Superior temporal gyrus (tissue), 1 donor: ENCODE data around the gene AFF2.
"Not testable (repeated sequence)": the region's sequence is repeated elsewhere in the genome, so short reads cannot be mapped to it uniquely, and the experiment has no call there.

Experiments
- DNase-seq: peaks from one replicate; pipeline ENCODE4 v3.0.0-alpha.2; 2016; ENCODE audit errors: extremely low spot score

Gene AFF2

DNA sequence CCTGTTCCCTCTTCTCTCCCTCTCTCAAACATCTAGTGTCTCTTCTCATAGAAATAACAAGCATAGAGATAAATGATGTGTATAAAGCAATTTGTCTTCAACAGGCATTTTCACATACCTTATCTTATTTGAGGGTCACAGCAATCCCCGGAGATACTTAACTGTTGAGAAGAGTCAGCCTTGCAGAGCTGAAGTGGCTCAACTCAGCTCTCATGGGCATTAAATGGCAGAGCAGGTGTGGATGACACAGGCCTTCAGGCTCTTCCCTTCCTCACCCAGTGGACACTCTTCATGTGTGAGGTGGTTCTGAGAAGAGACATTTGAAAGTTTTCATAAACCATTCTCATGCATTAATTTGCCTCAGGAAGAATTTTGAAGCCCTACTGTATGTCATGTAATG is 134.2 kb downstream of the AFF2 start:
- no peak for DNase-seq

- no peak for DNase-seq
Observed at GRCh38 chrX:148643460-148643859, 143.0 kb downstream of the AFF2 start.

DNA sequence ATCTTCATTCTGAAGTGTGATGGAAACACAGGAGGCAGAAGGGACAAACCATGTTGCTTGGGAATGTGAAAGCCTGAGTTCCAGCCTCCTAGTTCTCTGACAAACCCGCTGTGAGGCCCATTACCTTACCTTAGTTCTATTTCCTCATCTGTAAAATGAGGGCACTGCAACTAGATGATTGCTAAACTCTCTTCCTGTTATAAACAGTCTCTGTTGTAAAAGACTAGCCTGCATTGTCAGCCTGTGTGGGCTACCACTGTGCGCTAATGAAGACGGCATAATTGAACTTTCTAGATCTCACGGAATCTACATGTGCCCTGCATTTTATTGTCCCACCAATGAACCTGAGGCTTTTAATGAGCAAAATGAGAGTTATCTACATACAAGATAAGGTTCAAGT is 147.2 kb downstream of the AFF2 start:
- DNase-seq: no peak

- no peak for DNase-seq
Observed at GRCh38 chrX:148649145-148649795, 148.9 kb downstream of the AFF2 start.

- no peak for DNase-seq
Observed at GRCh38 chrX:148658115-148658730, 157.8 kb downstream of the AFF2 start.

DNA sequence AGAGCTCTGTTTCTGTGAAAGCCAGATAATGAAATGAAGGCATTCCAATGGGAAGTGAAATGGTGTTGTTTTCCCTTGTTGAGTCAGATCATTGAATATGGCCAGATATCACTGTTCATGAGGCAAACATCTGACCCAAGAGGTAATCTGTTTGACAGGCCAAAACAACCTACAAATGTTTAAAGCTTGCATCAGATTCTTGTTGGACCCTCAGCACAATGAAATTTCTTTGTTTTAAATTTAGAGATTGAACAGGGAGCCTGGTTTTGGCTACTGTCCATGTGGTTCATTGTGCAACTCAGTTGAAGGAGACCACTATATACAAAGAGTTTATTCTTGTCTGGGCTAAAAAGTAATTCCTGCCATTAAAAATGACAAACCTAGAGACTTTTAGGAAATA is 159.1 kb downstream of the AFF2 start:
- DNase-seq: no peak

- DNase-seq: no peak
Observed at GRCh38 chrX:148661035-148661434, 160.6 kb downstream of the AFF2 start.

GRCh38 chrX:148662014-148662413 is 161.6 kb downstream of the AFF2 start:
- no peak for DNase-seq

DNA sequence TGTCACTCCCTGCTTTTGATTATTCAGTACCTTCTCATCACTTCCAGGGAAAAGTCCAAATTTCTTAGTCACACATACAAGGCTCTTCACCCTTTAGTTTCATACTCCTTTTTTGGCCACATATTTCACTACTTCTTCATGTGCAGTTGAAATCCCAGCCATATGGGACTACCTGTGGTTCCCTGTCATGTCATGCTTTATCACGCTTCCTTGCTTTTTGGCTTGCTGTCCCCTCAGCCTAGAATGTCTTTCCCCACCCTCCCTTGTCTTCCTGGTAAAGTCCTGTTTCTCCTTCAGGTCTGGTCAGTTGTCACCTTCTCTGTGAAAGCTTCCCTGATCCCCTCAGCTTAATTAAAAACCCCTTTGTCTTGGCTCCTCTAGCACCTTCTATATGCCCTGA is 163.8 kb downstream of the AFF2 start:
- no peak for DNase-seq

- DNase-seq: no peak
Observed at GRCh38 chrX:148664995-148665394, 164.6 kb downstream of the AFF2 start.

GRCh38 chrX:148669175-148669574 is 168.8 kb downstream of the AFF2 start:
- not testable (repeated sequence) for DNase-seq

DNA sequence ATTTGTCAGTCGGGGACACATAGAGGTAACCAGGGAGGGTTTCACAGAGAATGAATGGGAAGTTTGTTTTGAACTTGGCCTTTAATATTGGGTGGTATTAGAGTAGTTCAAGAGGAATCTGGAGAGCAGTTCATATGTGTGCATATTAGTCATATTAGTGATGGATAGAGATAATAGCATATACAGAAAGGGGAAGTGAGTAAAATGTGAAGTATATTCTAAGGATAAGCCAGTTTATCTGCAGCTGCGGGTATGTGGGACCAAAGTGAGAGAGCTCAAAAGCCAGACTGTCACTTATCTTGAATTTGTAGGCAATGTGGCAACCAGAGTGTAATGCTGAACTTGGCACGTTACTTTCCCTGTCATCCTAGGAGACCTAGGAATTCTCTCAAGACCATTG is 169.9 kb downstream of the AFF2 start:
- DNase-seq: no peak

GRCh38 chrX:148672517-148672916 is 172.1 kb downstream of the AFF2 start:
- no peak for DNase-seq

DNA sequence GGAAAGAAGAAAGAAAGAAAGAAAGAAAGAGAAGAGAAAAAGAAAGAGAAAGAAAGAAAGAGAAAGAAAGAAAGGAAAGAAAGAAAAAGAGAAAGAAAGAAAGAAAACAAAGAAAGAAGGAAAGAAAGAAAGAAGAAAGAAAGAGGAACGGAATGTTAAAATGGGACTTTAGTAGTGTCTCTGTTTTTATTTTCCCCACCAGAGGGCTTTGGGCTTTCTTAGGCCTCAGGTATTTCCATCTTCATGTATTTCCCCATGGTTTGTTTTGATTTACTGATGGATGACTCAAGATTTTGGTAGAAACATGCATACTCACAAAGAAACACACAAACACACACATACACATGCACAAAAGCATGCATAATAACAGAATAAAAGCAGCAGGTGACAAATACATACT is 181.2 kb downstream of the AFF2 start:
- no peak for DNase-seq

GRCh38 chrX:148682206-148682605 is 181.8 kb downstream of the AFF2 start:
- DNase-seq: no peak

DNA sequence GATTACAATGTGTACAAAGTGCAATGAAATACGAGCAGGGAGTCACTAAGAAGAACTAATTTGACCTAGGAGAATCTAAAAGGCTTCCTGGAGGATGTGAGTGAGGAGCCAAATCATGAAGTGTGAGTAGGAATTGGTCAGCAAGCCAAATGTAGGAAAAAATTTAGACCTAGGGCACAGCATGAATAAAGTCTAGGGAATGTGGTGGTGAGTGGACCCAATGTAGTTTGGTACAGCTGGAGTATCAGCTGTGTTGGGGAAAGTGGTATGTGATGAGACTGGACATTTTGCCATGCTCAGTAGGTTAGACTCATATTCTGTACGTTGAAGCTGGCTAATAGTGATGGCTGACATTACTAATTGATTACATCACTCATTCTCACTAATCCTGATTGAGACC is 191.0 kb downstream of the AFF2 start:
- no peak for DNase-seq

DNA sequence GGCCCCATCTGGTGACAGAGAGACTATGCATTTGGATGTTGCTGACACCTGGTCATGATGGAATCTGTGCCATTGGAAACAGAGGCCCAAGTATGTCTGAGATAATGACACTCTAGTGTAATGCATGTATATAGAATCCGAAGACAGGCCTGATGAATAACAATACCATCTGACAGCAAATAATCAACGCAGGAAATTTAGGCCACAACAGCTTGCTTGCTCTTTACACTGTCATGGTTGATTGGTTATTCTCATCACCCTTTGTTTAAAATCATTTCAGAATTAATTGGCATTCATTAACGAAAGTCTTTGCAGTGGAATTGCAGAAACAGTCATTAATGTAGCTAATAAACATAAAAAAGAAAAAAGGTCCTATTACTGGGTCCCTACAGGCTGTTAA is 194.8 kb downstream of the AFF2 start:
- no peak for DNase-seq

GRCh38 chrX:148698221-148698620 is 197.8 kb downstream of the AFF2 start:
- DNase-seq: no peak

DNA sequence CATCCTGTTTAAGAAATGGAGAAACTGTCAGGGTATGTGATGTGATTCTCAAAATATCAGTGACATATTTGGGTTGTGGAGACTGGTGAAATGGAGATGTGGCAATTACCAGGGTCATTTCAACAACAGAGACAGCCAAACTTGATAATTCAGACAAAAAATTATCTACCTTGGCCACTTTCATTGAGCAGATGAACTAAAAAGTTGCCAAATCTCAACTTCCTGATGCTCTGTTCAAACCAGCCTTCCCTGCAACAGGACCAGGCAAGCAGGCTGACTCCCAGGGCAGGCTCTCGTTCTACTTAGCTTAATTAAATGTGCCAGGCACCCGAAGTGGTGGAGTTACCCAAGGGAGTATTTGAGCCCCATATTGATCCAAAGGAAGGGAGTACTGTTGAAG is 199.6 kb downstream of the AFF2 start:
- DNase-seq: no peak

DNA sequence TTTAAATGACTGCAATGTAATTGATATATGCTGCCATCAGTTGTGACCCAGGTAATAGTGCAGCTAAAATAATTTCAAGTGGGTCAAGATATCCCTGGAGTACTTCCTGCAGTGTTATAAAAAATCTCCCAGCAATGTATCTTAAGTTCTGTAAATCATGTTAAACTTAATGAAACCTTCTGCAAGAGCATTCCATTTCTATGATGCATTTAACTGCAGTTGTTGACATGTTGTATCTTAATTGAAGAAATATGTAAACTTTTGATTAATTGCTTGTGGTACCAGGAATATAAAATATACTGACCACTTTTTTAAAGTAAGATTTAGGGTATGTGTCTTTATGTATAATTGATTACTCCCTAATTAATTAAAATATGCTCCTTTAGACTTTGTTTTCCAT is 213.6 kb downstream of the AFF2 start:
- no peak for DNase-seq

GRCh38 chrX:148715361-148715760 is 214.9 kb downstream of the AFF2 start:
- DNase-seq: no peak

GRCh38 chrX:148722966-148723365 is 222.5 kb downstream of the AFF2 start:
- DNase-seq: no peak

DNA sequence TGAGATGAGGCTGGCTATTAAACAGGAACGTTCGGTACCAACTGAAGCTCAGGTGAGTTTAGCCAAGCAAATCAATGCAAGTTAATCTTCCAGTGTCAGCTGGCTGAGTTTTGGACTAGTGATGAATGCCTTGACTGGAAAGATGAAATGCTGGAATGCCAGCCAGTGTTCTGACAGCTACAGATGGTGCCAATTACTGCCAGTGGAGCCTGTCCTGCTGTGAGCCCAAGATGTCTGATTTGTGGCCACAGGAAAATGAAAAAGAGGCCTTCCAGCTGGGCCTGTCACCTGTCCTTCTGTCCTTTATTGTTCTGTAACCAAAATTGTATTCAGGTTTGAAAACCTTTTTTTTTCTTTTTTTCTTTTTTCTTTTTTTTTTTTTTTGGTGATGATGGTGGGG is 223.1 kb downstream of the AFF2 start:
- no peak for DNase-seq

GRCh38 chrX:148728901-148729300 is 228.5 kb downstream of the AFF2 start:
- no peak for DNase-seq
